ENCODE measurements around the gene CLDN3. TPM values are rescaled to one million over a fixed set of nuclear protein-coding genes. Genes with fewer than 3 reads are reported as not detected.

Gene CLDN3
- total RNA-seq, 2 experiments from 2014 or later = not detected

DNA sequence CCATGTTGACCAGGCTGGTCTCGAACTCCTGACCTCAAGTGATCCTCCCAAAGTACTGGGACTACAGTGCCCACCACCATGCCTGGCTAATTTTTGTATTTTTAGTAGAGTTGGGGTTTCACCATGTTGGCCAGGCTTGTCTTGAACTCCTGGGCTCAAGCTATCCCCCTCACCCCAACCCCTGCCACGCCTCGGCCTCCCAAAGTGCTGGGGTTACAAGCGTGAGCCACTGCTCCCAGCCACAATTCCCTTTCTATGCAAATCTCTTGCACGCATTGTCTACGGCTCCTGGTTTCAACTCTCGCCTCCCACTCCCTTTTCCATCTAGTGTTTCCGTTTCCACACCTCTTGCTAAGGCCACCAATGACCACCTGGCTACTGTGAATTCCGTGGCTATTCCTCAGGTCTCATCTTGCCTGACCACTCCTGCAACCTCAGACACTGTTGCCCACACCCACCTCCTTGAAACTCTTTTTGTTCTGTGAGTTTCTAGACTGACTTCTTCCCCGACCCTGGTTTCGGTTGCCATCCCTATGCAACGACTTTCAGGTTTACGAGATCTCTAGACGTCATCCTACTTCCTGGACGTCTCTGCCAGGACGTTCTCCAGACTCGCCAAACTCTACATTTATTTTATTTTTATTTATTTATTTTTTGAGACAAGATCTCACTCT lies 3.4 kb downstream of the CLDN3 start:
- ChIA-PET POLR2A (no interaction called here), CTCF (ENCODE audit: unreplicated experiment) (no interaction called here)
- Histone ChIP-seq H2AFZ (ENCODE audit: low read length) (no peak overlapping the region), H3K9me3 (ENCODE audit: low read length) (no peaks in the 10 kb centered on the region), H3K4me1 (ENCODE audit: insufficient read depth, low read length, poor library complexity, severe bottlenecking) (peaks cover 3% of the 10 kb centered on the region), H3K4me3 (ENCODE audit: low read depth, low read length, poor library complexity, severe bottlenecking) (no peak overlapping the region), H4K20me1 (ENCODE audit: insufficient read depth, low read length) (no peaks in the 10 kb centered on the region), H3K79me2 (ENCODE audit: insufficient read depth, low read depth, low read length) (no peaks in the 10 kb centered on the region), H3K9me2 (ENCODE audit: insufficient read depth, low read length) (no peaks in the 10 kb centered on the region), H3K4me2 (ENCODE audit: low read length) (no peak overlapping the region), H3K27ac (ENCODE audit: low read depth, low read length, poor library complexity, severe bottlenecking) (no peak overlapping the region), H3K36me3 (ENCODE audit: insufficient read depth, low read length) (no peaks in the 10 kb centered on the region)
- intact Hi-C loops (cut with micrococcal nuclease; ENCODE audit: unreplicated experiment) = no loop called here
- TF ChIP-seq EZH2phosphoT487 (IDR thresholded peaks at IDR 0.05; ENCODE audit: borderline replicate concordance, low read depth, low read length) = no peak
- TF ChIP-seq, protein P1, sequence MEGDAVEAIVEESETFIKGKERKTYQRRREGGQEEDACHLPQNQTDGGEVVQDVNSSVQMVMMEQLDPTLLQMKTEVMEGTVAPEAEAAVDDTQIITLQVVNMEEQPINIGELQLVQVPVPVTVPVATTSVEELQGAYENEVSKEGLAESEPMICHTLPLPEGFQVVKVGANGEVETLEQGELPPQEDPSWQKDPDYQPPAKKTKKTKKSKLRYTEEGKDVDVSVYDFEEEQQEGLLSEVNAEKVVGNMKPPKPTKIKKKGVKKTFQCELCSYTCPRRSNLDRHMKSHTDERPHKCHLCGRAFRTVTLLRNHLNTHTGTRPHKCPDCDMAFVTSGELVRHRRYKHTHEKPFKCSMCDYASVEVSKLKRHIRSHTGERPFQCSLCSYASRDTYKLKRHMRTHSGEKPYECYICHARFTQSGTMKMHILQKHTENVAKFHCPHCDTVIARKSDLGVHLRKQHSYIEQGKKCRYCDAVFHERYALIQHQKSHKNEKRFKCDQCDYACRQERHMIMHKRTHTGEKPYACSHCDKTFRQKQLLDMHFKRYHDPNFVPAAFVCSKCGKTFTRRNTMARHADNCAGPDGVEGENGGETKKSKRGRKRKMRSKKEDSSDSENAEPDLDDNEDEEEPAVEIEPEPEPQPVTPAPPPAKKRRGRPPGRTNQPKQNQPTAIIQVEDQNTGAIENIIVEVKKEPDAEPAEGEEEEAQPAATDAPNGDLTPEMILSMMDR (conservative IDR thresholded peaks at IDR 0.05; ENCODE audit: low read length) = no peak
- DNase-seq (ENCODE audit: low spot score) = no peak
- BruUV-seq (replicated peaks) = no TSS peak

DNA sequence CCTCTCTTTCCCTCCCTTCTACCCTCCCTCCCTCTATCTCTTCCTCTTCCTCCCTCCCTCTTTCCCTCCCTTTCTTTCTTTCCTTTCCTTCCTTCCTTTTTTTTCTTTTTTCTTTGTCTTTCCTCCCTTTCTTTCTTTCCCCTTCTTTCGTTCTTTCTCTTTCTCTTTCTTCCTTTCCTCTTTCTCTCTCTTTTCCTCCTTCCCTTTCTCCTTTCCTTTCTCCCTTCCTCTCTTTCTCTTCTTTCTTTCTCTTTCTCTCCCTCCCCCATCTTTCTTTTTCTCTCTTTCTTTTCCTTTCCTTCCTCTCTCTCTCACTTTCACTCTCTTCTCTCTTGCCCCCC lies 7.4 kb downstream of the CLDN3 start:
- no peak overlapping the region for H2AFZ ChIP-seq (ENCODE audit: low read length)
- no peaks in the 10 kb centered on the region for H3K79me2 ChIP-seq (ENCODE audit: insufficient read depth, low read depth, low read length)
- ChIA-PET CTCF (ENCODE audit: unreplicated experiment) (no interaction called here), POLR2A (no interaction called here)
- no peak overlapping the region for H3K27ac ChIP-seq (ENCODE audit: low read depth, low read length, poor library complexity, severe bottlenecking)
- TF ChIP-seq, protein P1 (conservative IDR thresholded peaks at IDR 0.05; ENCODE audit: low read length) = no peak
- no peak for TF ChIP-seq EZH2phosphoT487 (IDR thresholded peaks at IDR 0.05; ENCODE audit: borderline replicate concordance, low read depth, low read length)
- H4K20me1 ChIP-seq (ENCODE audit: insufficient read depth, low read length) = no peaks in the 10 kb centered on the region
- intact Hi-C loops (cut with micrococcal nuclease; ENCODE audit: unreplicated experiment) = no loop called here
- DNase-seq (ENCODE audit: low spot score) = no peak
- no TSS peak for BruUV-seq (replicated peaks)
- no peaks in the 10 kb centered on the region for H3K36me3 ChIP-seq (ENCODE audit: insufficient read depth, low read length)
- H3K4me2 ChIP-seq (ENCODE audit: low read length) = no peak overlapping the region
- no peaks in the 10 kb centered on the region for H3K9me3 ChIP-seq (ENCODE audit: low read length)
- H3K4me3 ChIP-seq (ENCODE audit: low read depth, low read length, poor library complexity, severe bottlenecking) = no peak overlapping the region
- H3K4me1 ChIP-seq (ENCODE audit: insufficient read depth, low read length, poor library complexity, severe bottlenecking) = no peaks in the 10 kb centered on the region
- H3K9me2 ChIP-seq (ENCODE audit: insufficient read depth, low read length) = no peaks in the 10 kb centered on the region

DNA sequence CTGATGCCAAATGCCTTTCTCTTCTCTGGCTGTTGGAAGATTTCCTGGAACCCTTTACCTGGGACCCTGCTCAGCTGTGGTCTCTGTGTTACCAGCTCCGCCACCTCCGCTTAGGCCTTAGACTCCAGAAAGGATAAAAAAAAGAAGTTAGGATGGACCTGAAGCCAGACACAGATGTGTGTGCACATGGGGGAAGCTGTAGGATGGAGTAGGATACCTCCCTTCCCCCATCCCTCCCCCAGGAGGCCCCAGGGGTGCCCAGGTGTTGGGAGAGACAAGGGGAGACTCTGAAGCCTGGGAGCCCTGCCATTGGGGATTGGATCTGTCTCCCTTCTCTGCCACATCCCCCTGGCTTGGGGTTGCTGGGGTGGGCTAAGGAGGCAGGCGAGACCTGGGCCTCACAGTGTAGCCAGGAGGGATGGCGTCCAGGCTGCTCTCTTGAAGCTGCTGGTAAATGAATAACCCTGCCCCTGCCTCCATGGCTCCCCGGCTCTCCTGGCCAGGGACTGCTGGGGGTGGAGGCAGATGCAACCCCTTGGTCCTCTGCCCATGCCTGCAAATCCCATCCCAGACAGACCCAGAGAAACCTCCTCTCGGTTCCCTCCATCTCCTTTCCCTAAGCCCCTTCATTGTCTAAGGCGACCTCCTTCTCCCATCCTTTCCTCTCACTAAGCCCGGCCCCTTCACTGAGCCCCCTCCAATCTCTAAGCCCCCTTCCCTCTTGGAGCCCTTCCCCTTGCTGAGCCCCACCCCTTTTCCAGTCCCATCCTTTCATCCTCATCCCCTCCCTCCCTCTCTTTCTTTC lies 8.0 kb downstream of the CLDN3 start:
- Histone ChIP-seq H3K36me3 (ENCODE audit: insufficient read depth, low read length) (no peaks in the 10 kb centered on the region), H3K4me2 (ENCODE audit: low read length) (no peak overlapping the region), H3K27ac (ENCODE audit: low read depth, low read length, poor library complexity, severe bottlenecking) (no peak overlapping the region), H4K20me1 (ENCODE audit: insufficient read depth, low read length) (no peaks in the 10 kb centered on the region), H3K79me2 (ENCODE audit: insufficient read depth, low read depth, low read length) (no peaks in the 10 kb centered on the region), H3K4me3 (ENCODE audit: low read depth, low read length, poor library complexity, severe bottlenecking) (no peak overlapping the region), H3K9me3 (ENCODE audit: low read length) (no peaks in the 10 kb centered on the region), H3K4me1 (ENCODE audit: insufficient read depth, low read length, poor library complexity, severe bottlenecking) (no peaks in the 10 kb centered on the region), H3K9me2 (ENCODE audit: insufficient read depth, low read length) (no peaks in the 10 kb centered on the region), H2AFZ (ENCODE audit: low read length) (no peak overlapping the region)
- intact Hi-C loops (cut with micrococcal nuclease; ENCODE audit: unreplicated experiment) = no loop called here
- TF ChIP-seq EZH2phosphoT487 (IDR thresholded peaks at IDR 0.05; ENCODE audit: borderline replicate concordance, low read depth, low read length) = no peak
- TF ChIP-seq, protein P1 (conservative IDR thresholded peaks at IDR 0.05; ENCODE audit: low read length) = no peak
- CTCF ChIA-PET (ENCODE audit: unreplicated experiment) = no interaction called here
- POLR2A ChIA-PET = no interaction called here
- no peak for DNase-seq (ENCODE audit: low spot score)
- BruUV-seq (replicated peaks) = no TSS peak
